MM.1S (cell line): ENCODE data around the gene KCNC1.

ENCODE experiments used
- DNase-seq: peaks from one replicate; pipeline ENCODE4 v3.0.0-alpha.2; 2015
- H2AFZ ChIP-seq: fragments of 300-600 bp; sonication (generic); 2 replicates; pipeline ENCODE4 v1.6.0; 2016; ENCODE audit warnings: antibody characterized with exemption, low read length
- H3F3A ChIP-seq: fragments of 300-600 bp; sonication (generic); 2 replicates; pipeline ENCODE4 v1.6.1; 2016; ENCODE audit warnings: mild to moderate bottlenecking, antibody characterized with exemption, low read length, moderate library complexity, mixed read lengths; ENCODE audit not compliant: insufficient read depth
- H3K27ac ChIP-seq: fragments of 300-600 bp; sonication (generic); 2 replicates; pipeline ENCODE4 v1.5.1; 2016; ENCODE audit warnings: mild to moderate bottlenecking, low read length
- H3K27me3 ChIP-seq: fragments of 300-600 bp; sonication (generic); replicated peaks from 2 replicates; pipeline ENCODE4 v1.6.0; 2016; ENCODE audit warnings: low read length; ENCODE audit not compliant: insufficient read depth
- H3K36me3 ChIP-seq: fragments of 300-600 bp; sonication (generic); replicated peaks from 2 replicates; pipeline ENCODE4 v1.6.1; 2016; ENCODE audit warnings: mild to moderate bottlenecking, low read length, mixed read lengths; ENCODE audit not compliant: insufficient read depth
- H3K4me1 ChIP-seq: fragments of 300-600 bp; sonication (generic); 2 replicates; pipeline ENCODE4 v1.6.1; 2016; ENCODE audit warnings: low read length, mixed read lengths
- H3K4me2 ChIP-seq: fragments of 300-600 bp; sonication (generic); 2 replicates; pipeline ENCODE4 v1.6.0; 2016; ENCODE audit warnings: low read depth, low read length
- H3K4me3 ChIP-seq: fragments of 300-600 bp; sonication (generic); 2 replicates; pipeline ENCODE4 v1.5.1; 2016; ENCODE audit warnings: low read length, mixed read lengths
- H3K79me2 ChIP-seq: fragments of 300-600 bp; sonication (generic); 2 replicates; pipeline ENCODE4 v1.6.1; 2016; ENCODE audit warnings: mixed run types, low read length, mixed read lengths
- H3K9ac ChIP-seq: fragments of 300-600 bp; sonication (generic); 2 replicates; pipeline ENCODE4 v1.6.1; 2016; ENCODE audit warnings: low read length, mixed read lengths
- H3K9me2 ChIP-seq: fragments of 300-600 bp; sonication (generic); replicated peaks from 2 replicates; pipeline ENCODE4 v1.6.1; 2016; ENCODE audit warnings: mild to moderate bottlenecking, low read length, mixed read lengths; ENCODE audit not compliant: insufficient read depth
- H3K9me3 ChIP-seq: fragments of 300-600 bp; sonication (generic); replicated peaks from 2 replicates; pipeline ENCODE4 v1.6.1; 2016; ENCODE audit warnings: mild to moderate bottlenecking, low read length, mixed read lengths; ENCODE audit not compliant: insufficient read depth
- H4K20me1 ChIP-seq: fragments of 300-600 bp; sonication (generic); 2 replicates; pipeline ENCODE4 v1.6.1; 2016; ENCODE audit warnings: mild to moderate bottlenecking, low read length, moderate library complexity, mixed read lengths; ENCODE audit not compliant: insufficient read depth
- CTCF ChIP-seq: fragments of 300-600 bp; sonication (generic); IDR thresholded peaks from 2 replicates; pipeline ENCODE4 v1.5.1; 2016; ENCODE audit warnings: antibody characterized with exemption, low read length, mixed read lengths
- EZH2 ChIP-seq: fragments of 300-600 bp; sonication (generic); optimal IDR thresholded peaks from 2 replicates; pipeline ENCODE3; 2017; ENCODE audit warnings: low read depth, mild to moderate bottlenecking, antibody characterized with exemption, low read length, mixed read lengths
- EZH2phosphoT487 ChIP-seq: fragments of 300-600 bp; sonication (generic); IDR thresholded peaks from 2 replicates; pipeline ENCODE4 v1.6.1; 2018; ENCODE audit warnings: antibody characterized with exemption, low read length

Gene KCNC1

GRCh38 chr11:17711836-17712235 is 22.7 kb upstream of the KCNC1 start:
- no peaks in the 10 kb centered on the region for H3K36me3 ChIP-seq
- H3K27ac ChIP-seq = no peak overlapping the region
- no peak overlapping the region for H2AFZ ChIP-seq
- no peaks in the 10 kb centered on the region for H3K4me1 ChIP-seq
- H3K9me3 ChIP-seq = no peaks in the 10 kb centered on the region
- H3K79me2 ChIP-seq = no peaks in the 10 kb centered on the region
- H3K4me2 ChIP-seq = no peak overlapping the region
- no peaks in the 10 kb centered on the region for H3K27me3 ChIP-seq
- no peaks in the 10 kb centered on the region for H3K9me2 ChIP-seq
- no peak for DNase-seq
- no peak overlapping the region for H3K4me3 ChIP-seq
- H3K9ac ChIP-seq = no peak overlapping the region
- no peaks in the 10 kb centered on the region for H4K20me1 ChIP-seq
- H3F3A ChIP-seq = no peaks in the 10 kb centered on the region
- TF ChIP-seq EZH2phosphoT487 (no peak), CTCF (no peak), EZH2 (no peak)

DNA sequence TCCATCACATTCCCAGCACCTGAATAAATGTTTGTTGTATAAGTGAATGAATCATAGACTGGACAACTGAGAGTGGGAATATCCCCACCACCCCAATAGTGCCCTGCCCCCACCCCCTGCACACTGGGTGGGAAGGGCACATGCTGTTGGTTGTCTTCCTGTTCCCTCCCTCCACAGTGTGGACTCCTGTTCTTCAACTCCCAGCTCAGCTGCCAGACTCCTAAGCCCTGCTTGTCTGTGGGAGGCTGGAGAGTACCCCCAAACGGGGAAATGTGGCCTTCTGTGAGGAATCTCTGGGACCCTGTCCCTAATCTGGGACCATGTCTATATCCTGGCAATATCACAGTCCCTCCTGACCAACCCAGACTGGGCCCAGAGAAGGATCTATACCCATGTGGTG is 20.7 kb upstream of the KCNC1 start:
- no peak for DNase-seq
- no peaks in the 10 kb centered on the region for H3K9me3 ChIP-seq
- no peaks in the 10 kb centered on the region for H3K36me3 ChIP-seq
- no peaks in the 10 kb centered on the region for H3K9me2 ChIP-seq
- H3K9ac ChIP-seq = no peak overlapping the region
- TF ChIP-seq EZH2phosphoT487 = no peak
- no peak for TF ChIP-seq CTCF
- TF ChIP-seq EZH2 = no peak
- no peaks in the 10 kb centered on the region; the same call in 1 of the 2 replicates for H3K27me3 ChIP-seq
- H4K20me1 ChIP-seq = no peaks in the 10 kb centered on the region
- no peaks in the 10 kb centered on the region for H3F3A ChIP-seq
- no peak overlapping the region for H2AFZ ChIP-seq
- H3K27ac ChIP-seq = no peak overlapping the region
- no peaks in the 10 kb centered on the region for H3K79me2 ChIP-seq
- no peak overlapping the region for H3K4me3 ChIP-seq
- H3K4me2 ChIP-seq = no peak overlapping the region
- no peaks in the 10 kb centered on the region for H3K4me1 ChIP-seq

DNA sequence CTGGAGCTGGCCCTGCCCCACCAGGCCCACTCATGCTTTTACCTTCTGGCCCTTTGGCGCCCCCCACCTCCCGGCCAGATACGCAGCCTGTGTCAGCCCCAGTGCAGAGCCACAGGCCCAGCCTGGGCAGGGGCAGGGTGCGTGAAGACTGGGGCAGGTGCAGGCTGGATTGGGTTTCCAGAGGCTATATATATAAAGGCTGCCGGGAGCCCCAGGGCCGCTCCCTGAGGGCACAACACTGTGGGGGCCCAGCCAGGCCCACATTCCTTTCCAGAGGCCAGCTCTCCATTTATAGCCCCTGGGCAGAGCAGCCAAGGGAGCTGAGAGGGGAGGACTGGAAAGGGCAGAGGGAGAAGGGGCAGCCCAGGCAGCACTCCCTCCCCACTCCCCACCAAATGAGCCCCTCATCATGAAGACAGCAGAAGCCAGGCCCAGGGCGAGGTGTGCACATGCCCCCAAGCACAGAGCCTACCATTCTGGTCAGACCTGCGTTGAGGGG is 20.2 kb upstream of the KCNC1 start:
- no peaks in the 10 kb centered on the region for H4K20me1 ChIP-seq
- no peaks in the 10 kb centered on the region for H3F3A ChIP-seq
- no peak overlapping the region for H2AFZ ChIP-seq
- H3K4me1 ChIP-seq = no peaks in the 10 kb centered on the region
- no peaks in the 10 kb centered on the region for H3K36me3 ChIP-seq
- no peak overlapping the region for H3K4me3 ChIP-seq
- no peak overlapping the region for H3K27ac ChIP-seq
- no peaks in the 10 kb centered on the region for H3K9me2 ChIP-seq
- H3K79me2 ChIP-seq = no peaks in the 10 kb centered on the region
- H3K27me3 ChIP-seq = no peaks in the 10 kb centered on the region; the same call in 1 of the 2 replicates
- H3K9me3 ChIP-seq = no peaks in the 10 kb centered on the region
- no peak for DNase-seq
- no peak overlapping the region for H3K4me2 ChIP-seq
- H3K9ac ChIP-seq = no peak overlapping the region
- TF ChIP-seq CTCF = no peak
- TF ChIP-seq EZH2phosphoT487 = no peak
- no peak for TF ChIP-seq EZH2
